Measurements from ENCODE around the gene HEBP2. TPM values are rescaled to one million over a fixed set of nuclear protein-coding genes. Genes with fewer than 3 reads are reported as not detected.

The HEBP2 gene
- total and polyA plus RNA-seq, 3 experiments from 2014 or later: 27.2 to 42.0 (median 27.5) TPM

DNA sequence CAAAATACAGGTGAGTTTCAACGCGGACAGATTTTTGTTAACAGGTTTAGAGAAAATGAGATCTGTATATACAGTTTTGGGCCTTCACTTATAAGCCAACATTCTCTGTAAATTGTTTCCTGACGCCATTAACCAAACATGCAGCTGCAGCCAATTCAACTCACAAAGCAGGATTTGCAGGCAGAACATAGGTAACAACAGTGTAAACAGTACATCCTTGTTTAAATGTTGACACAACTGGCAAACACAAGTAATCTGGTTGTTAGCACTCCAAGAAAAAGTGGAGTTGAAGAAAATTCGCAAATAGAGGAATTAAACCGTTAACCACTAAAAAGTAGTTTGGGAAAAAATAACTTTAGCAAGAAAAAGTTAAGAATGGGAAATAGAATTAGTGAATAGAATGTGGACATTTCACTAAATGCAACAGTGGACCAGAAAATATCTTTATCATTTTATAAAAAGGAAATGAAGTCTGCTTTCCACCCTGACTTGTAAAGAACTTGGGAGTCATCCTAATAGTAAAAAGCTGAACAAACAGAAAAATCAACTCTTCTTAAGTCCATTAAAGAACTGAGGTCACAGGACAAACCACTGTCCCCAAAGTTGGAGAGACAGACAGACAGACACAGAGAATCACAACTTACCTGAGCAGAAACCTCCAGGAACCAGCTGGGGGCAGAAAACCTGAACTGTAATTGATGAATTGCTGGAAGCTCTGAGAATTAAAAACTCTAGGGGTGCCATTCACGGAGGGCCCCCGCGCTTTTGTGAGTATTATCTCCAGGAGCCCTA is 16.2 kb upstream of the HEBP2 start:
- H3K27ac Mint-ChIP-seq: peak overlapping the region in 2 of 8 donors; percentile 31 to 61
- no peaks in the 10 kb centered on the region for H3K36me3 Mint-ChIP-seq
- CTCF ChIA-PET: no interaction called here
- peaks cover 5 to 40% of the 10 kb centered on the region in 2 donors for H3K27me3 Mint-ChIP-seq
- Histone ChIP-seq H3K4me1 (ENCODE audit: insufficient read depth, low read length) (no peaks in the 10 kb centered on the region), H3K9me3 (ENCODE audit: low read length) (no peaks in the 10 kb centered on the region), H3K27ac (ENCODE audit: low read depth, low read length) (no peak overlapping the region), H3K4me3 (ENCODE audit: low read length) (no peak overlapping the region), H3K27me3 (ENCODE audit: insufficient read depth, low read length, poor library complexity, severe bottlenecking) (no peaks in the 10 kb centered on the region), H3K36me3 (ENCODE audit: insufficient read depth, low read length) (no peaks in the 10 kb centered on the region)
- no peak for DNase-seq
- POLR2A ChIA-PET: no interaction called here
- H3K9me3 Mint-ChIP-seq: no peaks in the 10 kb centered on the region
- H3K4me3 Mint-ChIP-seq: no peak overlapping the region
- no peaks in the 10 kb centered on the region for H3K4me1 Mint-ChIP-seq

DNA sequence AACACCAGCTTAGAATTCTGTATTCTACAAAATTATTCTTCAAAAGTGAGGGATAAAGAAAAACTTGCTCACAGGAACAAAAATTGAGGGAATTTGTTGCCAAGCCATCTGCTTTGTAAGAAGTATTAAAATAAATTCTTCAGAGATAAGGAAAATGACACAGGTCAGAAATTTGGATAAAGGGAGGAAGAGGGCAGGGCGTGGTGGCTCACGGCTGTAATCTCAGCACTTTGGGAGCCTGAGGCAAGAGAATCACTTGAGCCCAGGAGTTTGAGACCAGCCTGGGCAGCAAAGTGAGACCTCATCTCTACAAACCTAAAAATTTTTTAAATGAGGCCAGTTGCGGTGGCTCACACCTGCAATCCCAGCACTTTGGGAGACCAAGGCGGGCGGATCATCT is 14.5 kb upstream of the HEBP2 start:
- Mint-ChIP-seq H3K27ac (no peak overlapping the region), H3K4me3 (no peak overlapping the region), H3K36me3 (no peaks in the 10 kb centered on the region), H3K4me1 (no peaks in the 10 kb centered on the region), H3K27me3 (peaks cover 4 to 38% of the 10 kb centered on the region in 2 donors), H3K9me3 (no peaks in the 10 kb centered on the region)
- no peaks in the 10 kb centered on the region for H3K36me3 ChIP-seq (ENCODE audit: insufficient read depth, low read length)
- H3K9me3 ChIP-seq (ENCODE audit: low read length): no peaks in the 10 kb centered on the region
- no peak for DNase-seq
- H3K27ac ChIP-seq (ENCODE audit: low read depth, low read length): no peak overlapping the region
- ChIA-PET CTCF (no interaction called here), POLR2A (no interaction called here)
- no peaks in the 10 kb centered on the region for H3K27me3 ChIP-seq (ENCODE audit: insufficient read depth, low read length, poor library complexity, severe bottlenecking)
- H3K4me3 ChIP-seq (ENCODE audit: low read length): no peak overlapping the region
- H3K4me1 ChIP-seq (ENCODE audit: insufficient read depth, low read length): no peaks in the 10 kb centered on the region

DNA sequence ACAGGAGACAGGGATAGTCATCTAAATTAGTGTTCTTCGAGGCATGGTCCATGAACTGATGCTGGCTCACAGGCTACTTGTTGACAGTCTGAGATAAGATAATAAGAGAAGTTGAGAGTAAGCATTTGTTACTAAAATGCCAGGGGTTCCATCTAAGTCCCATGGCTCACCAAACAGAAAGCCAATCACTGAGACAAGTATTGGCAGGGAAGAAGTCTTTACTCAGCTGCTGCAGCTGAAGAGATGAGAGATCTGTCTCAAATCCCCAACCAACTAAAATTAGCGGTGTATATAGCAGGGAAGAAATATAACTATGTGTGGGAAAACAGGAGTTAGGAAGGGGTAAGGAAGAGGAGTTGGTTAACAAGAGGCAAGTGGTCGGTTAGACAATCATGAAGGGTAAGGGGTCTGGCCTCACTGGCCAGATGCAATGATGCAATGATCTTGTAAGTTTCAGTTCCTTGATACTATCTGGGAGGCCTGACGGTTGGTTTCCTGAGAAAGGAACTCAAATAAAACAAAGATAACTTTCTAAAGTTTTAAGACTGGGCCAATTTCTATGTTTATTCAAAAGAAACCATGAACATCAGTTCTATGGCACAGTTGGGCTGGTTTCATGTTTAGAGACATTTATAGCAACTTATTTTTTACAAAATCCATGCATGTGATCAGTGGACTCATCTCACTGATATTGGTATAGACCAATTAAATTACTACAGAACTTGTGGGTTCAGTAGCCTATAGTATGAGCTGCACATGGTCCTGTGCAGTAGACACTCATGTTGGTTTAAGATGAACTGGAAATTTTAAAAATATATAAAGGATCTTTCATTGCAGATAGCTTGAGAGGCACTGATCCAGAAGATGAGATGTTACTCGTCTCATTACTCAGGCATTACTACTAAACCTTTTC is 9.9 kb upstream of the HEBP2 start:
- no peak for DNase-seq
- Histone ChIP-seq H3K4me3 (ENCODE audit: low read length) (no peak overlapping the region), H3K27ac (ENCODE audit: low read depth, low read length) (no peak overlapping the region), H3K9me3 (ENCODE audit: low read length) (no peaks in the 10 kb centered on the region), H3K4me1 (ENCODE audit: insufficient read depth, low read length) (no peaks in the 10 kb centered on the region), H3K27me3 (ENCODE audit: insufficient read depth, low read length, poor library complexity, severe bottlenecking) (no peaks in the 10 kb centered on the region), H3K36me3 (ENCODE audit: insufficient read depth, low read length) (no peaks in the 10 kb centered on the region)
- no peaks in the 10 kb centered on the region for H3K9me3 Mint-ChIP-seq
- no peaks in the 10 kb centered on the region for H3K4me1 Mint-ChIP-seq
- H3K27me3 Mint-ChIP-seq: peaks cover 3 to 26% of the 10 kb centered on the region in 2 donors
- H3K36me3 Mint-ChIP-seq: no peaks in the 10 kb centered on the region
- POLR2A ChIA-PET: interaction anchor here (0.6 to 0.7 kb wide), 2 partner anchors 96 to 1669 kb away, joined by 3 to 6 read pairs; no protein-coding TSS in a partner anchor
- no peak overlapping the region for H3K4me3 Mint-ChIP-seq
- CTCF ChIA-PET: no interaction called here
- H3K27ac Mint-ChIP-seq: no peak overlapping the region

DNA sequence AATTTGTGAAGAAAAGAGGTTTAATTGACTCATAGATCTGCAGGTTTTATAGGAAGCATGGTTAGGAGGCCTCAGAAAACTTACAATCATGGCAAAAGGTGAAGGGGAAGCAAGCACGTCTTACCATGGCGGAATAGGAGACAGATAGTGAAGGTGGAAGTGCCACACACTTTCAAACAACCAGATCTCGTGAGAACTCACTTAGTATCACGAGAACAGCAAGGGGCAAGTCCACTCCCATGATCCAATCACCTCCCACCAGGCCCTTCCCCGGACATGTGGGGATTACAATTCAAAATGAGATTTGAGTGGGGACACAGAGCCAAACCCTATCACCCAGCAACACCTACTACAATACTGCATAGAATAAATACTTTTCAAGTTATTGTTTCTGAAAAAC is 7.3 kb upstream of the HEBP2 start:
- no peak overlapping the region for H3K27ac Mint-ChIP-seq

DNA sequence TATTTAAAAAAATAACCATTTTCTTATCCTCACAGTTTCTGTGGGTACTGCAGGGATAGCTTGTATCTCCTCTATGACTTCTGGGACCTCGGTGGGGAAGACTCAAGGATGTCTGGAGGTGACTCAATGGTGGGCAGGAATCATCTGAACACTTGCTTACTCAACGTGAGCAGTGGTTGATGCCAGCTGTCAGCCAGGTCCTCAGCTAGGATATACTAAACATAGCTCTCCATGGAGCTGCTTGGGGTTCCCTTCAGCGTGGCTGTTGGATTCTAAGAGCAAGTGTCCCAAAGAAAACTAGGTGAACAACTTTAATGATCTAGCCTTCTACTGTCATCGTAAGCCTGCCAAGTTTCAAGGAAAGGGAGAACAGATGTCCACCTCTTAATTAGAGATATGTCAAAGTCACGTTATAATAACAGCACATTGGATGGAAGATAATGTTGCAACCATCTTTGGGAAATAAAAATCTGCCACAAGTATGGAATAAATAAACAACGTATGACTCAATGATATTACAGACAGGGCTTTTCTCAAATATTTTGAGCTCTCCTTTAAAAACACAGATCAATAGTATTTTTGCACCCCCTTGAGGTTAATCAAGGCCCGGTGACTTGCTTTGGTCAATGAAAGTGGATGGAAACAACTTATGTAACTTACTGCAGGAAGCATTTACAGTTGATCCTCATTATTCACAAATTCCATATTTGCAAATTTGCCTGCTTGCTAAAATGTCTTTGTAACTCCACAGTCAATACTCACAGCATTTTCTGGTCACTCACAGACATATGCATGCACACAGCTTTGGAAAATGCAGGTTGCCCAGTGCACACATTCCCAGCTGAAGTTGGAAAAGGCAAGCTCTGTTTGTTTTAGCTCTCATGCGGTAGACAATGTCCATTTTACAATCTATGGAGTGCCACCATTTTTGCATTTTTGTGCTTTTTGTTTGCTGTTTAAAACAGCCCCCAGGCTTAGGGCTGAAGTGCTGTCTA is 6.6 kb upstream of the HEBP2 start:
- no peaks in the 10 kb centered on the region for H3K4me1 ChIP-seq (ENCODE audit: insufficient read depth, low read length)
- no peak overlapping the region for H3K4me3 ChIP-seq (ENCODE audit: low read length)
- Mint-ChIP-seq H3K4me1 (no peaks in the 10 kb centered on the region), H3K36me3 (no peaks in the 10 kb centered on the region), H3K27me3 (peaks cover 3 to 8% of the 10 kb centered on the region in 2 donors), H3K9me3 (no peaks in the 10 kb centered on the region), H3K4me3 (no peak overlapping the region), H3K27ac (no peak overlapping the region)
- H3K27ac ChIP-seq (ENCODE audit: low read depth, low read length): no peak overlapping the region
- ChIA-PET CTCF (no interaction called here), POLR2A (no interaction called here)
- no peaks in the 10 kb centered on the region for H3K36me3 ChIP-seq (ENCODE audit: insufficient read depth, low read length)
- no peaks in the 10 kb centered on the region for H3K9me3 ChIP-seq (ENCODE audit: low read length)
- DNase-seq: no peak
- no peaks in the 10 kb centered on the region for H3K27me3 ChIP-seq (ENCODE audit: insufficient read depth, low read length, poor library complexity, severe bottlenecking)

More for the DNA sequence above, 7.3 kb upstream of the HEBP2 start:
- H3K4me1 Mint-ChIP-seq: no peaks in the 10 kb centered on the region
- no peak for DNase-seq
- Histone ChIP-seq H3K4me1 (ENCODE audit: insufficient read depth, low read length) (no peaks in the 10 kb centered on the region), H3K9me3 (ENCODE audit: low read length) (no peaks in the 10 kb centered on the region), H3K4me3 (ENCODE audit: low read length) (no peak overlapping the region), H3K27me3 (ENCODE audit: insufficient read depth, low read length, poor library complexity, severe bottlenecking) (no peaks in the 10 kb centered on the region), H3K36me3 (ENCODE audit: insufficient read depth, low read length) (no peaks in the 10 kb centered on the region), H3K27ac (ENCODE audit: low read depth, low read length) (no peak overlapping the region)
- peaks cover 3 to 12% of the 10 kb centered on the region in 2 donors for H3K27me3 Mint-ChIP-seq
- H3K4me3 Mint-ChIP-seq: no peak overlapping the region
- H3K9me3 Mint-ChIP-seq: no peaks in the 10 kb centered on the region
- ChIA-PET CTCF (no interaction called here), POLR2A (no interaction called here)
- H3K36me3 Mint-ChIP-seq: no peaks in the 10 kb centered on the region

DNA sequence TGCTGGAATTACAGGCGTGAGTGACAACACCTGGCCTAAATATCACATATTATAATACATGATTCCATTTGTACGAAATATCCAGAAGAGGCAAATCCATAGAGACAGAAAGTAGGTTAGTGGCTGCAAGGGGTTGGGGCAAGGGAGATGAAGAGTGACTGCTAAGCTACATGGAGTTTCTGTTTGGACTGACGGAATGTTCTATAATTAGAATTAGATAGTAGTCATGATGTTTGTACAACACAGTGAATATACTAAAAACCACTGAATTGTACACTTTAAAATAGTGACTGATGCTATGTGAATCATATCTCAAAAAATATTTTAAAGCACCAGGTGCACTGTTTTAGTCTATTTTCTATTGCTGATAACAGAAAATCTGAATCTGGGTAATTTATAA is 3.7 kb upstream of the HEBP2 start:
- Histone ChIP-seq H3K4me3 (ENCODE audit: low read length) (no peak overlapping the region), H3K27me3 (ENCODE audit: insufficient read depth, low read length, poor library complexity, severe bottlenecking) (no peaks in the 10 kb centered on the region), H3K27ac (ENCODE audit: low read depth, low read length) (no peak overlapping the region), H3K9me3 (ENCODE audit: low read length) (no peaks in the 10 kb centered on the region), H3K36me3 (ENCODE audit: insufficient read depth, low read length) (no peaks in the 10 kb centered on the region), H3K4me1 (ENCODE audit: insufficient read depth, low read length) (peaks cover 10% of the 10 kb centered on the region)
- Mint-ChIP-seq H3K4me3 (peak overlapping the region in 1 of 7 donors; percentile 31), H3K4me1 (peaks cover 8 to 14% (median 10%) of the 10 kb centered on the region in 3 donors), H3K27ac (no peak overlapping the region), H3K27me3 (peaks cover 1 to 4% of the 10 kb centered on the region in 2 donors), H3K36me3 (peaks cover 0 to 5% (median 0%) of the 10 kb centered on the region in 3 donors), H3K9me3 (no peaks in the 10 kb centered on the region)
- no peak for DNase-seq
- CTCF ChIA-PET: no interaction called here
- POLR2A ChIA-PET: no interaction called here

DNA sequence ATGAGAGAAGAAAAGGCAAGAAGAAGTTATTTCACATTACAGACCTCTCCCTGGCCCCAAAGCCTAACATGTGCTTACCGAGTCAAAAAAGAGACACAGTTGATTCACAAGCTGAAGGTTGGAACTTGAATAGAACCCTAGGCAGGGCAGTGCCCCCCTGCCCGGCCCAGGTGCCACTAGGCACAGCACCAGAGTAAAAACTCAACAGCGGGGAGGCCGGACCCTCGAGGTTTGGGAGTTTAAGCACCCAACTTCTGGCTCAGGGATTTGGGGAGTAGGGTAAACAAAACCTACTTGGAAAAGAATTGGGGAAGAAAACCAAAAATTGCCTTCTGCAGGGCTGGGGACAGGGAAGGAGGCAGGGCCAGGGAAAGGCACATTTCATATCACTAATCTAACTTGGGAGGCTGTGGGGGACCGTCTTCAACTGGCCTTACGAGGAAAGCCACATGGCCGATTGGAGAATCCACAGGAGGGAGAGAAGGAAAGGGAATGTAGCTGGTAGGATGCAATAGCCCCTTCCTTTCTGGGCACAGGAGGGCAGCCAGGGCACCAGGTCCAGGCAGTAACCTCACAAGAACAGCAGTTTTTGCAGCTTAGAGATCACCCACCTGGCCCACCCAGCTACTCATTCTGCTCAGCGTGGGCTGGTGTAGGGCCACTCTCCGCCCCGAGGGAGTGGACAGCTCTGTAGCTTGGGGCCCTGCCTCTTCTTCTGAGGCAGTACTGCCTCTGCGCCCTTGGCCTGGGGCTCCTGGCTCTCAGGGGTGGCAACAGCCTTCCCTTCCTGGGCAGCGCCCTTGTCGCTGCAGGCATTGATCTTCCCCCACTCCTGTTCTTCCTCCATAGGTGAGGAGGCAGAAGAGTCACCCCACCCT is 1.8 kb upstream of the HEBP2 start:
- ChIA-PET CTCF (interaction anchor here (1.0 to 1.9 kb wide), 4 partner anchors 11 to 109 kb away, joined by 3 to 6 read pairs (median 4); no protein-coding TSS in a partner anchor), POLR2A (interaction anchor here (0.5 kb wide), 1 partner anchor 15 kb away, joined by 3 read pairs; no protein-coding TSS in a partner anchor)
- H3K4me3 Mint-ChIP-seq: peak overlapping the region; percentile 11 to 76 (median 35)
- Histone ChIP-seq H3K36me3 (ENCODE audit: insufficient read depth, low read length) (peaks cover under 1% of the 10 kb centered on the region), H3K9me3 (ENCODE audit: low read length) (no peaks in the 10 kb centered on the region), H3K4me1 (ENCODE audit: insufficient read depth, low read length) (peaks cover 15% of the 10 kb centered on the region), H3K27ac (ENCODE audit: low read depth, low read length) (no peak overlapping the region), H3K27me3 (ENCODE audit: insufficient read depth, low read length, poor library complexity, severe bottlenecking) (no peaks in the 10 kb centered on the region), H3K4me3 (ENCODE audit: low read length) (no peak overlapping the region)
- H3K4me1 Mint-ChIP-seq: peaks cover 14 to 26% (median 20%) of the 10 kb centered on the region in 3 donors
- no peaks in the 10 kb centered on the region for H3K27me3 Mint-ChIP-seq
- peaks cover 0 to 21% (median 3%) of the 10 kb centered on the region in 3 donors for H3K36me3 Mint-ChIP-seq
- H3K27ac Mint-ChIP-seq: peak overlapping the region in 2 of 8 donors; percentile 6 to 72
- no peaks in the 10 kb centered on the region for H3K9me3 Mint-ChIP-seq
- DNase-seq: no peak

Data from CD8-positive, alpha-beta memory T cell (primary cell).